ENCODE results near the gene PLB1.

Gene PLB1

GRCh38 chr2:28589746-28590463 is 94.0 kb downstream of the PLB1 start:
- DNase-seq (ENCODE audit: low read depth in 2 of 2) = no peak

GRCh38 chr2:28590496-28591301 is 94.8 kb downstream of the PLB1 start:
- no peak for DNase-seq (ENCODE audit: low read depth in 2 of 2)

- no peak for DNase-seq (ENCODE audit: low read depth in 2 of 2)
These were observed 96.0 kb downstream of the PLB1 start for GRCh38 chr2:28591711-28592335.

GRCh38 chr2:28592481-28592880 is 96.6 kb downstream of the PLB1 start:
- DNase-seq (ENCODE audit: low read depth in 2 of 2) = no peak

GRCh38 chr2:28593160-28593755 is 97.4 kb downstream of the PLB1 start:
- no peak for DNase-seq (ENCODE audit: low read depth in 2 of 2)

GRCh38 chr2:28594000-28594331 is 98.1 kb downstream of the PLB1 start:
- DNase-seq (ENCODE audit: low read depth in 2 of 2) = no peak

- DNase-seq (ENCODE audit: low read depth in 2 of 2) = peak; percentile 81 to 90
These were observed 98.7 kb downstream of the PLB1 start for GRCh38 chr2:28594332-28595108.

- no peak for DNase-seq (ENCODE audit: low read depth in 2 of 2)
These were observed 99.5 kb downstream of the PLB1 start for GRCh38 chr2:28595323-28595722.

GRCh38 chr2:28598484-28598883 is 102.6 kb downstream of the PLB1 start:
- DNase-seq (ENCODE audit: low read depth in 2 of 2) = no peak

- no peak for DNase-seq (ENCODE audit: low read depth in 2 of 2)
These were observed 104.3 kb downstream of the PLB1 start for GRCh38 chr2:28600181-28600580.

GRCh38 chr2:28601616-28602015 is 105.8 kb downstream of the PLB1 start:
- no peak for DNase-seq (ENCODE audit: low read depth in 2 of 2)

- DNase-seq (ENCODE audit: low read depth in 2 of 2) = no peak
These were observed 106.3 kb downstream of the PLB1 start for GRCh38 chr2:28602136-28602660.

GRCh38 chr2:28602751-28603639 is 107.1 kb downstream of the PLB1 start:
- DNase-seq (ENCODE audit: low read depth in 2 of 2) = no peak

- no peak for DNase-seq (ENCODE audit: low read depth in 2 of 2)
These were observed 108.0 kb downstream of the PLB1 start for GRCh38 chr2:28603821-28604220.

GRCh38 chr2:28604284-28604843 is 108.5 kb downstream of the PLB1 start:
- DNase-seq (ENCODE audit: low read depth in 2 of 2) = no peak

GRCh38 chr2:28606986-28607441 is 111.2 kb downstream of the PLB1 start:
- no peak for DNase-seq (ENCODE audit: low read depth in 2 of 2)

- DNase-seq (ENCODE audit: low read depth in 2 of 2) = no peak
These were observed 112.1 kb downstream of the PLB1 start for GRCh38 chr2:28607730-28608499.

GRCh38 chr2:28608500-28609424 is 112.9 kb downstream of the PLB1 start:
- DNase-seq (ENCODE audit: low read depth in 2 of 2) = no peak
